SK-N-SH (cell line): Measurements from ENCODE around the gene RBMS1. TPM values are rescaled to one million over a fixed set of nuclear protein-coding genes. Genes with fewer than 3 reads are reported as not detected.

Experiments
- CTCF ChIA-PET: fragments of 300-600, 350-600 bp; formaldehyde crosslinking; extraction: SDS; loops from one replicate; lab custom pipeline; 2021; lab: Yijun Ruan, JAX
- POLR2A ChIA-PET: fragments of 350-600 bp; sonication (Branson Sonifier 250); formaldehyde crosslinking; extraction: SDS; loops from one replicate; lab custom pipeline; 2020; ENCODE audit warnings: antibody characterized with exemption, inconsistent platforms; lab: Yijun Ruan, JAX
- DNase-seq: peaks from one replicate; pipeline ENCODE4 v3.0.0; 2012
- H2AFZ ChIP-seq: fragments of 200-600 bp; sonication (generic); 2 replicates; pipeline ENCODE4 v1.8.1; 2016; ENCODE audit warnings: antibody characterized with exemption, mild to moderate bottlenecking, low read depth
- H3F3A ChIP-seq: fragments of 200-600 bp; sonication (generic); replicated peaks from 2 replicates; pipeline ENCODE3; 2016; ENCODE audit warnings: antibody characterized with exemption, mild to moderate bottlenecking; ENCODE audit not compliant: insufficient read depth
- H3K27ac ChIP-seq, 2 experiments: fragments of 200-500 bp in 1 of 2; fragments of 200-600 bp in 1 of 2; sonication (Bioruptor generic) in 1 of 2; sonication (generic), shearing (Covaris generic) in 1 of 2; 2 replicates each; pipeline versions ENCODE4 v1.5.1 to v1.6.1; 2014 to 2016; ENCODE audit warnings: low read depth in 2 of 2, inconsistent platforms in 1 of 2, low read length in 1 of 2, mild to moderate bottlenecking in 1 of 2, mixed read lengths in 1 of 2
- H3K27me3 ChIP-seq: fragments of 200-600 bp; sonication (generic), shearing (Covaris generic); 2 replicates; pipeline ENCODE4 v1.6.1; 2016; ENCODE audit warnings: mixed run types; ENCODE audit not compliant: insufficient read depth
- H3K36me3 ChIP-seq, 2 experiments: fragments of 200-500 bp in 1 of 2; fragments of 200-600 bp in 1 of 2; sonication (Bioruptor generic) in 1 of 2; sonication (generic) in 1 of 2; replicated peaks in 1 of 2; 2 replicates each; pipeline versions ENCODE3 to v1.5.1; 2014 to 2016; ENCODE audit warnings: low read length in 1 of 2, mild to moderate bottlenecking in 1 of 2; ENCODE audit not compliant: insufficient read depth in 2 of 2, control insufficient read depth in 1 of 2
- H3K4me1 ChIP-seq, 2 experiments: fragments of 200-500 bp in 1 of 2; fragments of 200-600 bp in 1 of 2; sonication (Bioruptor generic) in 1 of 2; sonication (generic), shearing (Covaris generic) in 1 of 2; 2 replicates each; pipeline versions ENCODE4 v1.5.1 to v1.6.1; 2014 to 2016; ENCODE audit warnings: low read depth in 1 of 2, low read length in 1 of 2, mixed run types in 1 of 2; ENCODE audit not compliant: insufficient read depth in 2 of 2, control insufficient read depth in 1 of 2
- H3K4me2 ChIP-seq: fragments of 200-600 bp; sonication (generic), shearing (Covaris generic); 2 replicates; pipeline ENCODE4 v1.6.1; 2017; ENCODE audit warnings: mixed run types
- H3K4me3 ChIP-seq, 2 experiments: fragments of 200-500 bp in 1 of 2; fragments of 200-600 bp in 1 of 2; sonication (Bioruptor generic) in 1 of 2; sonication (generic), shearing (Covaris generic) in 1 of 2; 2 replicates each; pipeline versions ENCODE4 v1.5.1 to v1.8.1; 2014 to 2016; ENCODE audit warnings: low read depth in 2 of 2, inconsistent platforms in 1 of 2, low read length in 1 of 2, mild to moderate bottlenecking in 1 of 2, mixed read lengths in 1 of 2, moderate library complexity in 1 of 2
- H3K79me2 ChIP-seq: fragments of 200-600 bp; sonication (generic); 2 replicates; pipeline ENCODE4 v1.8.1; 2017; ENCODE audit warnings: mild to moderate bottlenecking; ENCODE audit not compliant: insufficient read depth
- H3K9ac ChIP-seq: fragments of 200-600 bp; sonication (generic); 2 replicates; pipeline ENCODE4 v1.6.1; 2017; ENCODE audit warnings: mixed run types
- H3K9me2 ChIP-seq: fragments of 200-600 bp; sonication (generic); 2 replicates; pipeline ENCODE4 v1.6.1; 2017; ENCODE audit warnings: mixed run types
- H3K9me3 ChIP-seq: fragments of 200-600 bp; sonication (generic); 2 replicates; pipeline ENCODE4 v1.6.1; 2017; ENCODE audit warnings: mixed run types, mild to moderate bottlenecking, moderate library complexity
- H4K20me1 ChIP-seq: fragments of 200-600 bp; sonication (generic); 2 replicates; pipeline ENCODE4 v1.6.1; 2017; ENCODE audit warnings: mild to moderate bottlenecking, mixed run types; ENCODE audit not compliant: insufficient read depth
- CHD2 ChIP-seq: fragments of 150-350 bp; IDR thresholded peaks from 2 replicates; pipeline ENCODE4 v1.6.1; 2018; ENCODE audit warnings: low read length; ENCODE audit not compliant: partially characterized antibody
- ELF1 ChIP-seq: IDR thresholded peaks from 2 replicates; pipeline ENCODE4 v1.4.0; 2012
- EP300 ChIP-seq, 2 experiments: IDR thresholded peaks; 2 replicates each; pipeline versions ENCODE4 v1.4.0 to v1.6.1; 2012; ENCODE audit warnings: borderline replicate concordance in 1 of 2, low read depth in 1 of 2, low read length in 1 of 2
- FOSL2 ChIP-seq: IDR thresholded peaks from 2 replicates; pipeline ENCODE4 v1.4.0; 2012; ENCODE audit warnings: low read depth, mild to moderate bottlenecking, moderate library complexity, borderline replicate concordance
- FOXJ3 ChIP-seq: sonication (generic); formaldehyde crosslinking; IDR thresholded peaks from 2 replicates; pipeline ENCODE4 v1.5.1; 2020; ENCODE audit warnings: mild to moderate bottlenecking, missing genetic modification reagents
- FOXM1 ChIP-seq: IDR thresholded peaks from 2 replicates; pipeline ENCODE4 v1.4.0; 2012; ENCODE audit warnings: low read depth, mild to moderate bottlenecking
- IRF3 ChIP-seq: fragments of 150-350 bp; IDR thresholded peaks from 2 replicates; pipeline ENCODE4 v1.6.1; 2016; ENCODE audit warnings: mild to moderate bottlenecking, low read depth, low read length
- JUND ChIP-seq: IDR thresholded peaks from 2 replicates; pipeline ENCODE4 v1.4.0; 2012
- MAX ChIP-seq: IDR thresholded peaks from 2 replicates; pipeline ENCODE4 v1.4.0; 2012; ENCODE audit warnings: low read depth
- MEF2A ChIP-seq: IDR thresholded peaks from 2 replicates; pipeline ENCODE4 v1.4.0; 2012; ENCODE audit warnings: low read depth, borderline replicate concordance
- MXI1 ChIP-seq: IDR thresholded peaks from 2 replicates; pipeline ENCODE4 v1.6.1; 2012; ENCODE audit warnings: mild to moderate bottlenecking, low read depth, low read length, improper control_type of control experiment
- NRF1 ChIP-seq: IDR thresholded peaks from 2 replicates; pipeline ENCODE4 v1.6.1; 2012; ENCODE audit warnings: low read depth, mild to moderate bottlenecking, low read length
- PBX3 ChIP-seq: IDR thresholded peaks from 2 replicates; pipeline ENCODE4; 2012
- POLR2AphosphoS5 ChIP-seq: IDR thresholded peaks from 2 replicates; pipeline ENCODE4 v1.6.1; 2012; ENCODE audit warnings: low read depth, low read length
- RCOR1 ChIP-seq: fragments of 150-350 bp; IDR thresholded peaks from 2 replicates; pipeline ENCODE4 v1.6.1; 2017; ENCODE audit warnings: antibody characterized with exemption, low read length
- REST ChIP-seq: IDR thresholded peaks from 2 replicates; pipeline ENCODE4 v1.6.1; 2012; ENCODE audit warnings: mild to moderate bottlenecking, low read depth, low read length, moderate library complexity
- RFX5 ChIP-seq: IDR thresholded peaks from 2 replicates; pipeline ENCODE4 v1.6.1; 2012; ENCODE audit warnings: mild to moderate bottlenecking, improper control_type of control experiment, low read length
- RXRA ChIP-seq: IDR thresholded peaks from 2 replicates; pipeline ENCODE4 v1.4.0; 2012; ENCODE audit warnings: low read depth, mild to moderate bottlenecking, borderline replicate concordance
- TAF1 ChIP-seq: IDR thresholded peaks from 2 replicates; pipeline ENCODE4 v1.6.1; 2012; ENCODE audit warnings: low read depth, mild to moderate bottlenecking, low read length, moderate library complexity, borderline replicate concordance
- TCF12 ChIP-seq: IDR thresholded peaks from 2 replicates; pipeline ENCODE4 v1.4.0; 2012
- USF2 ChIP-seq: fragments of 150-350 bp; IDR thresholded peaks from 2 replicates; pipeline ENCODE4 v1.6.1; 2017; ENCODE audit warnings: antibody characterized with exemption, low read length, low read depth, borderline replicate concordance
- YY1 ChIP-seq: IDR thresholded peaks from 2 replicates; pipeline ENCODE4 v1.4.0; 2012; ENCODE audit warnings: low read depth, mild to moderate bottlenecking
- WGBS: methylation state at CpG from one replicate; pipeline ENCODE4 v1.1.6; 2017; ENCODE audit warnings: low lambda C conversion rate; 5-methylcytosine and 5-hydroxymethylcytosine counted together
- polyA plus RNA-seq, 3 experiments: library from polyadenylated mRNA; depleted of rRNA; stranded (reverse); fragments of >200 nt; gene quantifications; 2 replicates each; pipeline ENCODE4 v1.2.3, GENCODE V29; 2012

The RBMS1 gene
- polyA plus RNA-seq, 1 of the 3 experiments (the other 2 are of a cell fraction) = 56.5 TPM

- H3K9me2 ChIP-seq = no peaks in the 10 kb centered on the region
- H3K4me1 ChIP-seq = peaks cover 0 to 6% of the 10 kb centered on the region in 2 experiments; a peak in 1 of 4 replicates
- WGBS = 99% methylated on average over 2 of the region's 2 CpGs
- no peaks in the 10 kb centered on the region for H3K9me3 ChIP-seq
- TF ChIP-seq YY1 (no peak), ELF1 (no peak), POLR2AphosphoS5 (no peak), MAX (no peak), FOXJ3 (CRISPR knock-in tag) (no peak), FOSL2 (no peak), PBX3 (no peak), RXRA (no peak), CHD2 (no peak), NRF1 (no peak), JUND (no peak), EP300 (IDR thresholded peaks at IDR 0.05; ENCODE audit: borderline replicate concordance in 1 of 2, low read depth in 1 of 2, low read length in 1 of 2) (no peak), USF2 (no peak), TCF12 (no peak), MEF2A (no peak), RCOR1 (no peak)
- no peak for DNase-seq
- H3K27ac ChIP-seq = no peak overlapping the region
- no peak overlapping the region for H2AFZ ChIP-seq
- H3K79me2 ChIP-seq = peaks cover 95% of the 10 kb centered on the region
- CTCF ChIA-PET = no interaction called here
- H3K4me2 ChIP-seq = no peak overlapping the region
- H3K9ac ChIP-seq = no peak overlapping the region
- no peaks in the 10 kb centered on the region for H3K36me3 ChIP-seq
- no peaks in the 10 kb centered on the region for H3K27me3 ChIP-seq
- H3K4me3 ChIP-seq = no peak overlapping the region
- no peaks in the 10 kb centered on the region for H3F3A ChIP-seq
- POLR2A ChIA-PET = no interaction called here
- peaks cover 72% of the 10 kb centered on the region for H4K20me1 ChIP-seq
Measured at GRCh38 chr2:160464017-160464416, 29.6 kb downstream of the RBMS1 start.

GRCh38 chr2:160463245-160463644, 30.4 kb downstream of the RBMS1 start:
- Histone ChIP-seq H3K27ac (no peak overlapping the region), H3K4me3 (no peak overlapping the region), H3K27me3 (no peaks in the 10 kb centered on the region), H3K4me1 (peaks cover 0 to 6% of the 10 kb centered on the region in 2 experiments; a peak in 1 of 4 replicates), H3K9ac (no peak overlapping the region), H4K20me1 (peaks cover 71% of the 10 kb centered on the region), H3K4me2 (no peak overlapping the region), H3K79me2 (peaks cover 96% of the 10 kb centered on the region), H3K36me3 (no peaks in the 10 kb centered on the region), H3K9me3 (no peaks in the 10 kb centered on the region), H3K9me2 (no peaks in the 10 kb centered on the region), H3F3A (no peaks in the 10 kb centered on the region), H2AFZ (no peak overlapping the region)
- CTCF ChIA-PET = interaction anchor here (0.8 kb wide), 1 partner anchor 507 kb away, joined by 3 read pairs; no protein-coding TSS in a partner anchor
- POLR2A ChIA-PET = no interaction called here
- no peak for DNase-seq
- 90% methylated on average over 4 of the region's 9 CpGs for WGBS
- TF ChIP-seq TAF1 (no peak), MXI1 (no peak), ELF1 (no peak), IRF3 (no peak), YY1 (no peak), MEF2A (no peak), REST (no peak), FOXM1 (no peak), RXRA (no peak), RFX5 (no peak), USF2 (no peak), FOSL2 (no peak)
